Endothelial cell of umbilical vein (primary cell): ENCODE measurements around the gene TRMO. TPM values are rescaled to one million over a fixed set of nuclear protein-coding genes. Genes with fewer than 3 reads are reported as not detected.

Source experiments
- BruUV-seq: library from RNA; stranded (reverse); fragments of 400-500 nt; replicated peaks from 2 replicates; lab custom pipeline; 2021; lab: Mats Ljungman, UMichigan
- CTCF ChIA-PET: fragments of 300-600, 350-600 bp; sonication (Branson Sonifier 250); formaldehyde crosslinking; loops from one replicate; lab custom pipeline; 2021; ENCODE audit warnings: antibody characterized with exemption, inconsistent platforms; lab: Charles Lee
- POLR2A ChIA-PET: fragments of 300-600, 350-600 bp; sonication (Branson Sonifier 250); formaldehyde crosslinking; loops from one replicate; lab custom pipeline; 2021; ENCODE audit warnings: antibody characterized with exemption, inconsistent platforms; lab: Charles Lee
- DNase-seq: peaks from one replicate; pipeline ENCODE4 v3.0.0-alpha.2; 2011; ENCODE audit warnings: low read depth, low spot score
- FAIRE-seq: peaks from 2 replicates; lab custom pipeline; 2011; peaks lifted over from hg19 to GRCh38; lab: Jason Lieb, UNC
- H2AFZ ChIP-seq: 2 replicates; pipeline ENCODE4 v1.6.0; 2012; ENCODE audit warnings: low read depth, low read length, control low read depth, inconsistent platforms
- H3K27ac ChIP-seq: 2 replicates; pipeline ENCODE4 v1.5.1; 2011; ENCODE audit warnings: low read depth, mild to moderate bottlenecking, control low read depth, low read length, moderate library complexity; ENCODE audit not compliant: insufficient read depth
- H3K27me3 ChIP-seq, 2 experiments: 2 replicates each; pipeline versions ENCODE4 v1.6.0 to v1.6.1; 2011; ENCODE audit warnings: low read length in 2 of 2, mixed read lengths in 1 of 2; ENCODE audit not compliant: control insufficient read depth in 2 of 2, insufficient read depth in 2 of 2
- H3K36me3 ChIP-seq, 2 experiments: 2 replicates in 1 of 2; 3 replicates in 1 of 2; pipeline ENCODE4 v1.5.1; 2011; ENCODE audit warnings: low read length in 2 of 2, mild to moderate bottlenecking in 1 of 2, moderate library complexity in 1 of 2; ENCODE audit not compliant: control insufficient read depth in 2 of 2, insufficient read depth in 2 of 2; ENCODE audit errors: extremely low read depth in 1 of 2
- H3K4me1 ChIP-seq: 3 replicates; pipeline ENCODE4 v1.5.1; 2011; ENCODE audit warnings: mild to moderate bottlenecking, low read length; ENCODE audit not compliant: control insufficient read depth, insufficient read depth; ENCODE audit errors: extremely low read depth
- H3K4me2 ChIP-seq: 2 replicates; pipeline ENCODE4 v1.6.1; 2011; ENCODE audit warnings: low read length, control low read depth, mixed read lengths; ENCODE audit not compliant: insufficient read depth
- H3K4me3 ChIP-seq, 3 experiments: fragments of 200-600 bp in 1 of 3; sonication (generic), shearing (Covaris generic) in 1 of 3; replicated peaks in 1 of 3; 2 replicates each; pipeline ENCODE4 v1.5.1; 2011 to 2016; ENCODE audit warnings: control low read depth in 3 of 3, low read length in 3 of 3, mild to moderate bottlenecking in 2 of 3, inconsistent platforms in 1 of 3, low read depth in 1 of 3, moderate library complexity in 1 of 3; ENCODE audit not compliant: insufficient read depth in 1 of 3
- H3K79me2 ChIP-seq: 2 replicates; pipeline ENCODE4 v1.6.0; 2012; ENCODE audit warnings: low read length, inconsistent platforms; ENCODE audit not compliant: control insufficient read depth, insufficient read depth
- H3K9ac ChIP-seq: replicated peaks from 2 replicates; pipeline ENCODE3; 2011; ENCODE audit warnings: low read length, control low read depth; ENCODE audit not compliant: insufficient read depth; ENCODE audit errors: extremely low read depth
- H3K9me1 ChIP-seq: replicated peaks from 3 replicates; pipeline ENCODE4 v1.6.0; 2011; ENCODE audit warnings: mild to moderate bottlenecking, low read length; ENCODE audit not compliant: control insufficient read depth, insufficient read depth; ENCODE audit errors: extremely low read depth
- H3K9me3 ChIP-seq: replicated peaks from 2 replicates; pipeline ENCODE4 v1.5.1; 2012; ENCODE audit warnings: low read length, inconsistent platforms; ENCODE audit not compliant: control insufficient read depth, insufficient read depth
- H4K20me1 ChIP-seq: replicated peaks from 2 replicates; pipeline ENCODE3; 2011; ENCODE audit warnings: mild to moderate bottlenecking, low read length; ENCODE audit not compliant: control insufficient read depth, insufficient read depth; ENCODE audit errors: extremely low read depth
- CTCF ChIP-seq, 2 donors: IDR thresholded peaks; 1 replicate in 1 of 2; 2 replicates in 1 of 2; pipeline ENCODE4 v1.5.1; 2011; ENCODE audit warnings: low read length in 2 of 2, mild to moderate bottlenecking in 2 of 2, moderate library complexity in 2 of 2, control low read depth in 1 of 2, inconsistent platforms in 1 of 2, low read depth in 1 of 2; ENCODE audit not compliant: insufficient read depth in 1 of 2; ENCODE audit errors: extremely low read depth in 1 of 2
- EZH2 ChIP-seq: IDR thresholded peaks from 2 replicates; pipeline ENCODE4 v1.6.1; 2012; ENCODE audit warnings: borderline replicate concordance, low read depth, mild to moderate bottlenecking, moderate library complexity, low read length, inconsistent platforms; ENCODE audit not compliant: severe bottlenecking
- FOS ChIP-seq: IDR thresholded peaks from 2 replicates; pipeline ENCODE4 v1.6.1; 2011; ENCODE audit warnings: mild to moderate bottlenecking, low read length, moderate library complexity, borderline replicate concordance; ENCODE audit not compliant: insufficient read depth
- GATA2 ChIP-seq: IDR thresholded peaks from 2 replicates; pipeline ENCODE4 v1.7.0; 2011; ENCODE audit warnings: low read depth, mild to moderate bottlenecking, moderate library complexity, mixed read lengths, low read length; ENCODE audit not compliant: insufficient read length, insufficient read depth
- JUN ChIP-seq: IDR thresholded peaks from 2 replicates; pipeline ENCODE4 v1.6.1; 2011; ENCODE audit warnings: borderline replicate concordance, low read depth; ENCODE audit not compliant: insufficient read length, insufficient read depth
- MAX ChIP-seq: IDR thresholded peaks from 2 replicates; pipeline ENCODE4 v1.6.1; 2011; ENCODE audit not compliant: insufficient read depth, insufficient read length
- MYC ChIP-seq: IDR thresholded peaks from one replicate; pipeline ENCODE4 v1.6.1; 2011; ENCODE audit warnings: mild to moderate bottlenecking, low read depth, low read length
- POLR2A ChIP-seq: IDR thresholded peaks from 2 replicates; pipeline ENCODE4 v1.6.1; 2012; ENCODE audit warnings: low read depth, mild to moderate bottlenecking, control low read depth, low read length
- POLR2AphosphoS5 ChIP-seq: IDR thresholded peaks from 2 replicates; pipeline ENCODE4 v1.6.1; 2012; ENCODE audit warnings: low read depth, mild to moderate bottlenecking, control low read depth, low read length, moderate library complexity; ENCODE audit not compliant: insufficient read depth
- dilution Hi-C: fragments of 300-500 bp; cut with MboI; formaldehyde crosslinking; loops from one replicate; pipeline ENCODE4 v1.15.0; 2019; ENCODE audit warnings: low sequenced_read_pairs; ENCODE audit not compliant: extremely low pct_ligation_motif_present
- intact Hi-C: fragments of 100-400 bp; cut with micrococcal nuclease; formaldehyde crosslinking; loops from one replicate; pipeline ENCODE4 v1.10.0; 2022
- polyA plus RNA-seq, 4 experiments: library from polyadenylated mRNA; depleted of rRNA in 3 of 4; stranded (reverse) in 3 of 4; unstranded in 1 of 4; fragments of >200 nt; gene quantifications; 2 replicates each; pipeline versions ENCODE4 v1.2.1 to v1.2.3, GENCODE V29; 2011 to 2012; ENCODE audit warnings: missing spikeins in 1 of 4
- total RNA-seq: library from RNA; stranded (reverse); gene quantifications from 2 replicates; pipeline ENCODE4 v1.2.3, GENCODE V29; 2021

Gene TRMO
- total and polyA plus RNA-seq, 2 donors (not counting 3 experiments of a cell fraction or from before 2014, with no cell fraction given), result 10.1 to 11.9 TPM

- no peak for DNase-seq
- no peak overlapping the region for H3K27ac ChIP-seq
- H3K9ac ChIP-seq, result no peak overlapping the region
These were observed 26.5 kb downstream of the TRMO start for GRCh38 chr9:97895695-97896332.

More at GRCh38 chr9:97895695-97896332, 26.5 kb downstream of the TRMO start:
- no peaks in the 10 kb centered on the region for H3K36me3 ChIP-seq
- H3K4me2 ChIP-seq, result no peak overlapping the region
- no peaks in the 10 kb centered on the region for H4K20me1 ChIP-seq
- H3K9me1 ChIP-seq, result no peaks in the 10 kb centered on the region
- dilution Hi-C loops (no loop called here), intact Hi-C loops (no loop called here)
- no peak for TF ChIP-seq POLR2AphosphoS5
- no peak for TF ChIP-seq MAX
- TF ChIP-seq GATA2, result no peak
- no peak for TF ChIP-seq MYC
- TF ChIP-seq JUN, result no peak
- no peak for TF ChIP-seq FOS
- TF ChIP-seq EZH2, result no peak
- TF ChIP-seq CTCF (IDR thresholded peaks at IDR 0.05; ENCODE audit: extremely low read depth in 1 of 2, insufficient read depth in 1 of 2, low read depth in 1 of 2, low read length in 2 of 2), result no peak
- TF ChIP-seq POLR2A, result no peak
- ChIA-PET CTCF (interaction anchor here (0.7 to 1.3 kb wide), 3 partner anchors 143 to 368 kb away, joined by 3 to 6 read pairs (median 3); no protein-coding TSS in a partner anchor), POLR2A (no interaction called here)
- no peaks in the 10 kb centered on the region for H3K4me1 ChIP-seq
- no peaks in the 10 kb centered on the region for H3K27me3 ChIP-seq
- BruUV-seq, result no TSS peak
- H3K4me3 ChIP-seq, result no peak overlapping the region
- H3K79me2 ChIP-seq, result no peaks in the 10 kb centered on the region
- H2AFZ ChIP-seq, result no peak overlapping the region
- no peaks in the 10 kb centered on the region for H3K9me3 ChIP-seq
- peak; percentile 26 for FAIRE-seq
